Right hindlimb (tissue), 1 donor: ENCODE measurements around the gene PLA2G2C.

Source experiments
- DNase-seq: peaks from one replicate; pipeline ENCODE4 v3.0.0-alpha.2; 2018

The PLA2G2C gene

GRCh38 chr1:20126041-20126805, 60.1 kb downstream of the PLA2G2C start:
- no peak for DNase-seq

GRCh38 chr1:20125100-20125499, 61.2 kb downstream of the PLA2G2C start:
- no peak for DNase-seq

GRCh38 chr1:20124456-20125057, 61.8 kb downstream of the PLA2G2C start:
- no peak for DNase-seq

- DNase-seq: no peak
Observed at GRCh38 chr1:20123722-20124455, 62.4 kb downstream of the PLA2G2C start.

GRCh38 chr1:20120796-20121195, 65.5 kb downstream of the PLA2G2C start:
- DNase-seq: no peak

GRCh38 chr1:20119347-20119746, 67.0 kb downstream of the PLA2G2C start, which contains the start of gene PLA2G2D:
TSS of gene PLA2G2D (minus strand) at chr1:20119536. CDS start at chr1:20119498, 38 bp downstream.
- no peak for DNase-seq

- no peak for DNase-seq
Observed at GRCh38 chr1:20117236-20117635, 69.1 kb downstream of the PLA2G2C start.

GRCh38 chr1:20115916-20116315, 70.4 kb downstream of the PLA2G2C start:
- no peak for DNase-seq

- no peak for DNase-seq
Observed at GRCh38 chr1:20115479-20115878, 70.8 kb downstream of the PLA2G2C start.

GRCh38 chr1:20114021-20114648, 72.2 kb downstream of the PLA2G2C start:
- DNase-seq: no peak
